GM21381 (cell line): ENCODE measurements around the gene NACC2.

Source experiments
- ATAC-seq: cut with Tn5 transposase; IDR thresholded peaks from one replicate; pipeline ENCODE4 v1.9.1; 2021; ENCODE audit warnings: mild to moderate bottlenecking, moderate library complexity; ENCODE audit not compliant: unreplicated experiment

NACC2 gene

DNA sequence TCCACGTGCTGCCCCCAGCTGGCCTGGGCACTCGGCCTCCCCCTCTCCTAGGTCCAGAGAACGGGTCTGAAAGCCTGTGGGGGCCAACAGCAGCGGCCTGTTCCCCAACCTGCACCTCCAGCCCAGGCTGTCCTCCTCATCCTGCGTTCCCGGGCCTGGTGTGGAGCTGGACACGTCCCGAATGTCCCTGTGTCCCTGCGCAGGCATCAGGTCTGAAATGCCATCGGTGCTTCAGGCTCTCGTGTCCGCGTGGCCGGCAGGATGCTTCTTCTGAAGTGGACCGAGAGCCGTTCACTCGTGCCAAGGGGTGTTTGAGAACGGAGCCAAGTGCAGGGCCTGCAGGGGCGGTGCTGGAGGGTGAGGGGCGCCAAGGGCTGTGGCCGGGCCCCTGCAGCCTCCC lies 109.2 kb downstream of the NACC2 start:
- no peak for ATAC-seq

DNA sequence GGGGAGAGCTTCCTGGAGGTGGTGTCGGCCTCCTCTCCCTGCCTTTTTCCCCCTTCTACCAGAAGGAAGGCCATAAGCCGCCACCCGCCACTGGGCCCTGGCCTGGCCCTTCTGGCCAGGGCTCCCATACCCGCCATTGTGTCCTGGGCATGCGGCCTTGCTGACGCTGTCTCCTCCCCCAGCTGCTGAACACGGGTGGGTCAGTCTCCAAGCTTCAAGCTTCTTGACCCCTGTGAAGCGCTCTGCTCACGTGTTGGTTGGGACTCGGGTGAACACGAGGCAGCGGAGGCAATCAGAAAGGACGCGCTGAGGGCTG lies 109.7 kb downstream of the NACC2 start:
- no peak for ATAC-seq

DNA sequence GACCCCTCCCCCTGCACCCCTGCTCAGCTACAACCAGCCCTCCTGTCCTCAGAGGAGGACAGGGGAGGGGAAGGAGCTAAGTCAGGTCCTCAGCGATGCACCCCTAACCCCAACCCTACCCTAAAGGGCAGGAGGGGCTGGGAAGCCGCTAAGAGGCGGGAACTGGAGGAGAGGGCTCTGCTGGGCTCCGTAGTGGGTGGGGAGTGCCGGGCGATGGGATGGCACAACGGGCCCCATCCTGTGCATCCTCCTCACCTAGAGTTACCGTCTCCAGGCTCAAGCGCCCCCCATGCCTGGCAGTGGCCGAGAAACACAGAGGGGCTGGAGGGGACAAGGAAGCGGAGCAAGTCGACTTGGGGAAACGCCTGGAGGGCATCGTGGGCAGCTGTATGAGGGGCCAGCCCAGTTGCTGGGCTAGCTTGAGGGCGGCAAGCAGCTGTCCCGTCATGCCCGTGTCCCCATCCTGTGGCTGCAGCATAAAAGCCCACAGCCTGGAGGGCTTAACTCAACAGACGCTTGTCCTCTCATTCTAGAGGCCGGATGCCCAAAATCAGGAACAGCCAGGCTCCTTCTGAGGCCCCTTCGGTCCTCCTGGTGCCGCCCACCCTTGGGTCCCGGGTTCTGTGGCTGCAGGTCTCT lies 110.9 kb downstream of the NACC2 start:
- ATAC-seq, result no peak

DNA sequence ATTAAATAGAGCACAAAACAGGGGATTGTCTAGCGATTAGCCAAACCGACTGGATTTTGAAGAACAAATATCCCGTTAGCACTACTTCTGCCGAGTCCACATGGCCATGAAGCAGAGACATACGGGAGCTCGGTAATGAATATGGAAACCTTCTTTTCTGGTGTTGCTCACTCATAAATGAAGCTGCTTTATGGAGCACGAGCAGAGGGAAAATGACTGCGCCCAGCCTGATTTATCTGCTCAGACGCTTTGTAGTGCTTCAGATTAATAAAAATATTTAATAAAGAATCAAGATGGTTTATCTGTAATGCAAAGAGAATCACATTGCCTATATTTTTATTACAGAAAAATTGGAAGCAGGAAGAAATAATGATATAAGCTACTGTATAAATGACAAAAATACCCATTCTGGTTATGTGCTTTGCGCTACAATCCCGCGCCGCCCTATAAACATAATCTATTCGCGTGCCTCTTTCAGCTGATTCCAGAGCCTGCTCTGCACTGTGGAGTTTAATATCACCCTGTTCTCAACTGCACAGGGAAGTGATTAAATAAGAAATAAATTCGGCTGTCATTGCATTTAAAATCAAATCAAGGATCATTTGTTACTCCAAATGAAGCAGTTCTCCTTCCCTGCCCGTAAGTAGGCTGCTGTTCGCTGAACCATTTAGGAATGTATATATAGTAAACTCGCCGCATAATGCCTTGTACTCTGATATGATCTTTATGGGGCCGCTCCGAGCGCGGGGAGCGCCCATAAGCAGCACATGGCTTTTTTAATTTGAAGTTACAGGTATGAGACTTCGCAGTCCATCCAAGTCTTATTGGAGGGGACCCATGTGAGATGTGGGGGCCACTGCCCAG lies 111.6 kb downstream of the NACC2 start:
- ATAC-seq, result no peak

DNA sequence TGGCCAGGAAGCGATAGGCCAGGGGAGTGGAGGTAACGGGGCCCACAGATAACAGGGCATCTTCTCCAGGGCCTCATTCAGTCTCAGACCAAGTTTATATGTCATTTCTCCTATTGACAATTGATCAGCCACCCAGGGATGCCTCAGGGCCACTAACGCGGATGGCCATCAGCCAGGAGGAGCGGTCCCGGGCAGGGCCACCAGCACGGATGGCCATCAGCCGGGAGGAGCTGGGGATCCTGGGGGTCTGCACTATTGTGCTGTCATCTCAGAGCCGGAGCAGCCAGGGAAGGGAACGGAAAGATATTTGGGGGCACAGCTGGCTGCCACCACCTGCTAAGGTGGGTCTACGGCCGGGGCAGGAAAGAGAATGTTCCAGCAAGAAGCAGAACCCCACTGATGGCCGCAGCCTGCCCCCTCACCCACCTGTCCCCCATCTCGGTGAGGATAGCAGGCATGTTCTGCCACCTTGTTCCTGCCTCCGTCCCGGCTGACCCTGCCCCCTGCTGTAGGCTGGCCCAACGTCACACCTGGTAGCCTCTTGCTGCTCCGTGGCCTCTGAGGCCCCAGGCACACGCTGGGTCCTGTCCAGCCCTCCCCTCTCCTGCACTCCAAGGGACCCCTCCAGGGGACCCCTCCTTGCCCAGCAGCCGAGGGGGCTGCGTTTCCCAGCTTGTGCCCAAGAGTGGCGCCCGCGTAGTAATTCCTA lies 112.4 kb downstream of the NACC2 start:
- ATAC-seq, result no peak

DNA sequence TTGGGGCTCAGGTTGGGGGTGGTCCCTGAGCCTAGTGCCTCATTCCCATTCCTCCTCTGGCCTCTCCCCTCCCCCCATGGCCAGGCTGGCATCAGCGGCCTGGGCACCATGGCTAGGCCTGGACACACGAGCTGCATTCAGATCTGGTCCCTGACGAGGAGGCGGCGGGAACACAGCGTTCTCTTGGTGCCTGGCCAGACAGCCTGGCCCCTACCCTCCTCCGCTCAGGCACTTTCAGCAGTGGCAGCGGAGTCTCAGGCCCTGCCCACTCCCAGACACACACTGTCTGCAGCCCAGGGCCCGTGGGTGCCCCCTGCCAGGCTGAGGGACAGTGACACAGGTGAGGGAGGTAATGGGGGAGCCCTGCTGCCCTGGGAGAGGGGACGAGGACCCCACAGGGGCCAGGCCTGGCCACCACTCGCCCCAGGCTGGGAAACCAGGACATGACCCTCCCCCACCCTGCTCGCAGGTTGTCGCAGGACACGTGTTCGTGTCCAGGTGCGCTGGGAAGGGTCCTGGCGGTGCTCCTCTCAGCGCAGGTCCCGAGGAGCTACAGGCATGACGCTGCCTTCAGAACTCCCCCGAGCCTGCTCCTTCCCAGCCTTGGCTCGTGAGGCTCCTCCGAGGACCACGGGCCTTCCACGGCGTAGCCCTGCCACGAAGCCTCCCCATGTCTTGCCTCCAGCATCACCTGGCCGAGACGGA lies 114.0 kb downstream of the NACC2 start:
- no peak for ATAC-seq

DNA sequence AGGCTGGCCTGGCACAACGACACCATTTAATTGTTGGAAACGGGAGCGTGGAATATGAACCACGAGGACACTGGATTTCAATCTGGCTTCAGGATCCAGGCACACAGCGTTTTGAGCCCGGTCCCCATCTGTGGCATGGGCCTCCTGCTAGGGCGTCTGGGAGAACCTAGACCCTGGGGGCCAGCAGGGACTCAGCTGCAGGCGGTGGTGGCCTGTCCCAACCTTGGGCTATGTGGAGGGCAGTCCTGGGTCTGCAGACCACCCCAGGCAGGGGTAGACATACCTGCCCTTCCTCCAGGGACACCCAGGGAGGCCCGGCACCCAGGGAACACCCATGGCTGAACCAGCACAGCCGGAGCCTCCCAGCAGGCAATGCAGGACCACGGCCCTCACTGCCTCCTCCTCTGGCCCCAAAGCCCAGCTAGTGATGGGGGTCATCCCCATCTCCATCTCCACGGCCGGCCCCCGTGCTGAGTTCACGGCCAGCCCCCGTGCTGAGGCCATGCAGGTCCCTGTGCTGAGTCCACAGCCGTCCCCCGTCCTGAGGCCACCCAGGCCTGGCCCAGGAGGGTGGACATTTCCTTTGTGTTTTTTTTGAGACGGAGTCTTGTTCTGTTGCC lies 115.4 kb downstream of the NACC2 start:
- no peak for ATAC-seq

DNA sequence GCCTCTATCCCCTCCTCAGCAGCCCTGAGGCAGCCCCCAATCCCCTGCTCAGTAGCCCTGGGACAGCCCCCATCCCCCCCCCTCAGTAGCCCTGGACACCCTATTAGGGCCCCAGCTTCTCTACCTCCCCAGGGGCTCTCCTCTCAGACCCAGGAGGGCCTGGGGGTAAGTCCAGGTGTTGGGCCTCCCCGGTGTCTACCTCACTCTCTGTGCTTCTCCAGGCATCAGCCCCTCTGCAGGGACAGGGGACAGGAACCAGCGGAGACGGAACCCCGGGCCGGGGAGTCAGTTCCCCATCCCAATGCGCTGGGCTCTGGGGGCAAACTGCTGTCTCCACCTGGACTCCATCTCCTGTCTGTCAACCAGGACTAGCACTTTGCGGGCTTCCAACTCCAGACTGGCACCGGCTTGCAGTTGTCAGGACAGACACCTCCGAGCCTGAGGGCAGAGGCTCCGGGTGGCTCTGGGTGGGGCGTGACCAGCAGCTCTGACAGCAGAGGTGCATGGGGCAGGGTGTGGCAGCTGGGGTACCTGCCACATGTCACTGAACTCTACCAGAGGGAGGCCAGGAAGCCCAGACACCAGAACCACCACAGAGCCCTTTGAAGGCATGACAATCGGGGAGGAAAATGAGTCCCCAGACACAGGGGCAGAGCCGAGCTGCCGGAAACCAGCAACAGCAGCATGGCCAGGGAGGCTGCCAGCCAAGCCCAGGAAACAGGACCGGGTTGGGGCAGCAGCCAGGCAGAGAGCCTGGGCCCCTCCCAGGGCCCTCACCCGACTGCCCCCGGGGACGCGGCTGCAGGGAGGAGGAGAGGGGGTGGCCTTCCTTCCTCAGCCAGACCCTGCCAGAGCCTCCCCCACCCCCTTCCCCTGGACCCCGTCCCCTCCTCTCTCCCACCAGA lies 116.2 kb downstream of the NACC2 start:
- no peak for ATAC-seq

DNA sequence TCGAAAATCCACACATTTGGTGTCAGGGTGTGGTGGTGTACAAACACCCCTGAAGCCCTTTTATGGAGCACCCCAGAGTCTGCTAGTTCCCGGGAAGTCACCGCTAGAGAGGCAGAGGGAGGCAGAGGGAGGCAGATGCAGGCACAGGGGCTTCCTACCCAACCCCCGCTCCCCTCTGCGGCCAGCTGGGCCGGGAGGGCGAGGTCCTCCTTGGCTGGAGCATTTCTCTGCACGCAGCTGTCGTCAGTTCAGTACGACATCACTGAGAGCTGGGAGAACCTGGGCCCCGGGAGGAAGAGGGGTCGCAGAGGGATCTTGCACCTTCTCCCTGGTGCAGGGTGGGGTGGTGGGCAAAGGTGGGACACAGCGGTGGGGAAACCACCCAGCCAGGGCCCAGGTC lies 118.1 kb downstream of the NACC2 start:
- no peak for ATAC-seq

DNA sequence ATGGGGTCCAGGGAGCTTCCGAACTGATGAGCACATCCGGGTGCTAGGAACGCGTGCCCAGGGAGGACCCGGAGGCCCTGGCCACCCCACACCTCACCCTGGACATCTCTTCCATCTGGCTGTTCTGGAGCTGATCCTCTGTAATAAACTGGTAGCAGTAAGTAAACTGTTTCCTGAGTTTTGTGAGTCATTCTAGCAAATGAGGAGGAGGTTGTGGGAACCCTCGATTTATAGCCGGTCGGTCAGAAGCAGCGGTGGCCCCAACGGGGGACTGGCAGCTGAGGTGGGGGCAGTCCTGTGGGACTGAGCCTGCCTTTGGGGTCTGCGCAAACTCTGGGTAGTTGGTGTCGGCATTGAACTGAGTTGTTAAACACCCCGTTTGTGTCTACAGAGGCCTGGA lies 118.6 kb downstream of the NACC2 start:
- no peak for ATAC-seq

DNA sequence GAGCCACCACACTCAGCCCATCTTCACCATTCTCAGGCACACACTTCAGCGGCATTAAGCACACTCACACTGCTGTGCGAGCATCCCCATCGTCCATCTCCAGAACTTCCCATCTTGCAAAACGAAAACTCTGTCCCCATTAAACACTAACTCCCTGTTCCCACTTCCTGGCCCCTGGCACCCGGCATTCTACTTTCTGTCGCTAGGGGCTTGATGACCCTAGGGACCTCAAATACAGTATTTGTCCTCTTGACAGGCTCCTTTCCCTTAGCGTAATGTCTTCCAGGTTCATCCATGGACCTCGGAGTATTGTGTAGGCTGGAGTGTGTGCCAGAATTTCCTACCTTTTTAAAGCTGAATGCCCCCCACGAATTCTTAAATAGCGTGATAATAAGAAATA lies 119.3 kb downstream of the NACC2 start:
- ATAC-seq, result no peak

DNA sequence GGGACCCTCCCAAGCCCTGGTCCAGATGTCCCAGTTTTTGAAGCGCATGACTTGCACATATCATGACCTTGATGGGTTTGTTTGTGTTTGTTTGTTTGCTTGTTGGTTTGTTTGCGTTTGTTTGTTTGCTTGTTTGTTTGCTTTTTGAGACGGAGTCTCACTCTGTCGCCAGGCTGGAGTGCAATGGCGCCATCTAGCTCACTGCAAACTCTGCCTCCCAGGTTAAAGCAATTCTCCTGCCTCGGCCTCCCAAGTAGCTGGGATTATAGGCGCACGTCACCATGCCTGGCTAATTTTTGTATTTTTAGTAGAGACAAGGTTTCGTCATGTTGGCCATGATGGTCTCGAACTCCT lies 120.9 kb downstream of the NACC2 start:
- no peak for ATAC-seq

DNA sequence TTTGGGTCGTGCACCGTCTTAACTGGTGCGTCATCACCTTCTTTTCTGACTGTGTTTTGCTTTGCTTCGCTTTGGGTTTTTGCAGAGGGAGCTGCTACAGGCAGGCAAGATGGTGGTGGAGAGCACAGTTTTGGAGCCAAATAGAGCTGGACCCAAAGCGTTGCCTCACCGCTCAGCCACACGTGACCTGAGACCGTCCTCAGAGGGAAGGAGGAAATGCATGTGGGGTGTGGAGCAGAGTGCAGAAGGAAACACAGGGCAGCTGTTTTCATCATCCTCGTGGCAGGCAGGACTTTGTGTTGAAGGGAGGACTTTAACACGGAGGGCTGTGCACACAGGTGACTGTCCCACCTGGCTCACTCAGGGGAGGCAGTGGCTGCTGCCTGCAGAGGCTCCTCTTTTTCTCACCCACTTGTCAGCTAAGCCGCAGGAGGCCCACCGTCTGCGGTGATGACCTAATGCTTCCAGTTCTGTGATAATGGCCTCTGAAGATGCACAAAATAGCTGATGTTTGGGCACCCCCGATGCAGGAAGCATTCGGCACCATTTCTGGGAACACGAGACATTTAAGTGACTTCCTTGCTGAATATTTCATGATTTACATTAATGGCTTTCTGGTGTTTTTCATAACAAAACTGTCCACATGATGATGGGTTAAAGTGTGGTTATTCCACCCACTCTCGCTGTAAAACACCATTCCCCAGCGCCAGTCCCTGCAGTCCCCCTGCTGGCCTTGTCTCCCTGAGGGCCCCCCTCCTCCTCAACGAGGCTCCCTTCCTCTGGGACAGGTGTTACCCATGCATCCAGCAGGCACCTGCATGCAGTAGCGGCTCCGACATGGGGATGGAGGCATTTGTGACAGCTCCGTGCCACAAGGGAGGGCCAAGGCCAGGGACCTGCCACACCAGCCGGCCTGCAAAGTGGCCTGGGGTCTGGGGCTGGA lies 121.5 kb downstream of the NACC2 start:
- no peak for ATAC-seq

DNA sequence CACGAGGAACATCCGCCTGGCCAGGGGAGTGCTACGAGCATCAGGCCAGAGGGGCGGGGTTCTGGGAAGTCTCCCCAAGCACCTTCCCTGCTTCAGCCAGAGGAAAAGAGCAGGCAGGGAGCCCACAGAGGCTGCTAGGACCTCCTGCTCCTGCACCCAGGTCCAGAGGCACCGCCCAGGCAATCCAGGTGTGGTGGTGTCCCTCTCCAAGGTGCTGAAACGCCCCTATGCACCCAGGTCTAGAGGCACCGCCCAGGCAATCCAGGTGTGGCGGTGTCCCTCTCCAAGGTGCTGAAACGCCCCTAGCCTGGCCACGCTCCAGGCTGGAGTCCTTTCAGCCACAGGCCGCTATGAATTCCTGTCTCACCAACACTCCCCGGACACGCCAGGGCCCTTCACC lies 123.2 kb downstream of the NACC2 start:
- ATAC-seq, result no peak

DNA sequence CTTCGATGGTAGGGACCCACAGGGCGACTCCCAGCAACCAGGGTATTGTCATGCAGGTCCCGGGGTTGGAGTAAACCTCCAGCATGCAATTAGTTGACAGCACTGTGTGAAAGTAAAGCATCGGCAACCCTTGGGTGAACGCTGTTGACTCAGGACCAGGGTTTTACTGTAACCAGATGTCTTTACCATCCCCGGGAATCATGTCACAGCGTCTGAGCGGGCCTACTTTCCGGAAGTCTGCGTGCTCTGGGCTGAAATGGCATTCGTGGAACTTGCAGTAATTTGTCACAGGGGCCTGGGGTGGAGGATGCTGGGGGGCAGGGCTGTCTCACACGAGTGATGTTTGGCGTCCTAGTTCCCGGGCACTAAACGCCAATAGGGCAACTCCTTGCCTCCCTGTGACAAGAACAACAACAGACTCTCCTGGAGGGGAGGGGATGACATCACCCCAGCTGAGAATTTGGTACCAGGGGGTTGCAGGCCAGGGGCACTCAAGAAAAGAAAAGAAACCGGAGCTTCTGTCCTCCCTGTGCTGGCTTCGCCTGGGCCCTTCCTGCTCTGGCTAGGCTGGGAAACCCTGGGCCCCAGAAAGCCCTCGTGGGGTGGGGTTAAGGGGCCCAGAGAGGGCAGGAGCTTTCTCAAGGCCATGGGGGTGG lies 123.8 kb downstream of the NACC2 start:
- ATAC-seq, result no peak

DNA sequence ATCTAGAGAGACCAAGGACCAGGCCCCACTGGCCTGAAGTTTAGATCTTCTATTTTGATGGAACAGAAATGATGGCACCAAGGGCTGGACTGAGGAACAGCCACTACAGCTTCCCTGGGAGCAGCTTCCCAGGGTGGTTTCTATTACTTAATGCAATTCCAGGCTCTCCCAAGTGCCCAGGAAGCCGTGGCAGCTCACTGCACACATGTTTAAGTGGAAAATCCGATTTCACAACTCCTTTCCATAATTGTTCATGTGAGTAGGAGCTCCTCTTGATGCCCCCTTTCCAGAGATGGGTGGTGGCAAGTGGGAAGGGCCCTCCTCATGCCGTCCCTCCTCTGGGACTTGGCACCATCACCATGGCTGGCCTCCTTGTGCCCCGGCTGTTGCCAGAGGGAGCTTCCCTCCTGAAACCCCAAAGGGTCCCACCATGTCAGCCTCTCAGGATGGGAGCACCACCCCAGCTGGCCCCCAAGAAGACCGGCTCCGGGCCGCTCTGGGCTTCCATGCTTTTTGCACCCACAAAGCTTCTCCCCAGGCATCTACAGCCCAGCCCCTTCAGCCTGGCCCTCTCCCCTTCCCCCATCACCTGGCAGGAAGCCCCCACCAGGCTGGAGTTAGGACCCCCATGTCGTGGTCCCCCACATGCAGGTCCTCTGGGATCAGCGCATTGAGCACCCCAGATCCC lies 124.8 kb downstream of the NACC2 start:
- ATAC-seq, result no peak

DNA sequence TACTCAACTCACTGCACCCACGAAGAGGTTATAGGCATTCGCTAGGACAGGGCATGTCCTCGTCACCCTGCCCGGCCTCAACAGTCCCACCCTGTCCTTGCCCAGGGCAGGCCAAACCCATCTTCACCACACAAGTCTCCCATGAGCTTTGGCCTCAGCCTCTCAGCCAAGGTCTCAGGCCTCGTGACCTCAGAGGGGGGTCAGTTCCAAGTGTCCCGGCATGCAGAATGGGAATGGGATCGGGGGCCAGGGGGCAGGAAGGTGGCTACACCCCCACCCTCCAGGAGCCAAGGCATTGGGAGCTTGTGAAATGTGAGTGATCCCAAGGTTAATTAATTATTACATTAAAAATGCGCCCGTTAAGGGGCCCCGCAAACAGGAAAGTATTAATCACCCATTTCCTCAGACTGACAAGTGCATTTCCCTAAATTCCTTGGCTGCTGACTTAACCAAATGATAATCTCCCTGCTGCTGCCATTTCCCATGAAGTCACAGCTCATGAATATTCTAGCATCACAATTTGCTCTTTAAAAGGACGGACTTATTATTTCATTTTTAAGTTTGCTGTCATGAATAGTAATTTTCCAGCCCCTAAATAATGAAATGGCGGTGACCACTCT lies 125.9 kb downstream of the NACC2 start:
- ATAC-seq, result no peak

DNA sequence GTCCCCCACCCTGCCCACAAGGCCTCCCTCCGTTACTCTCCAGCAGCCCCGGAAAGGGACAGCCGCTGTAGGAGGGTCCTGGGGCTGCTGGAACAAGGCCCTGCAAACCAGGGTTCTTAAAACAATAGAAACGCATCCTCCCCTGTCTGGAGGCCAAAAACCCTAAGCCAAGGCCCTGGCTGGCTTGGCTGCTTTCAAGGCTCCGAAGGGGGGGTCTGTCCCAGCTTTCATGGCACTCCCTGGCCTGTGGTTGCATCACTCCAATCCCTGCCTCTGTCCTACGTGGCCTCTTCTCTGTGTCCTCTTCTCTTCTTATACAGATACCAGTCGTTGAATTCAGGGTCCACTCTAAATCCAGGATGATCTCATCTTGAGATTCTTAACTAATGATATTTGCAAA lies 126.5 kb downstream of the NACC2 start:
- ATAC-seq, result no peak
